Hepatocyte (in vitro differentiated cells): Measurements from ENCODE around the gene PUSL1. TPM values are rescaled to one million over a fixed set of nuclear protein-coding genes. Genes with fewer than 3 reads are reported as not detected.

Experiments
- DNase-seq: peaks from one replicate; pipeline ENCODE4 v3.0.0-alpha.2; 2016; ENCODE audit warnings: low spot score
- H2AFZ ChIP-seq: fragments of 200-600 bp; sonication (generic); 2 replicates; pipeline ENCODE4 v1.6.0; 2016; ENCODE audit warnings: antibody characterized with exemption, mild to moderate bottlenecking
- H3K27ac ChIP-seq: fragments of 200-600 bp; sonication (generic); 2 replicates; pipeline ENCODE4 v1.5.1; 2016; ENCODE audit warnings: mild to moderate bottlenecking
- H3K27me3 ChIP-seq: fragments of 200-600 bp; sonication (generic); 2 replicates; pipeline ENCODE4 v1.6.1; 2016
- H3K36me3 ChIP-seq: fragments of 200-600 bp; sonication (generic); replicated peaks from 2 replicates; pipeline ENCODE4 v1.5.1; 2016; ENCODE audit warnings: low read depth; ENCODE audit not compliant: insufficient read depth
- H3K4me1 ChIP-seq: fragments of 200-600 bp; sonication (generic); 2 replicates; pipeline ENCODE4 v1.5.1; 2016; ENCODE audit warnings: mild to moderate bottlenecking, moderate library complexity; ENCODE audit not compliant: insufficient read depth
- H3K4me2 ChIP-seq: fragments of 200-600 bp; sonication (generic); 2 replicates; pipeline ENCODE4 v1.6.0; 2016
- H3K4me3 ChIP-seq: fragments of 200-600 bp; sonication (generic); 2 replicates; pipeline ENCODE4 v1.5.1; 2016; ENCODE audit warnings: mild to moderate bottlenecking
- H3K79me2 ChIP-seq: fragments of 200-600 bp; sonication (generic); 2 replicates; pipeline ENCODE4 v1.6.0; 2017; ENCODE audit warnings: mild to moderate bottlenecking
- H3K9me2 ChIP-seq: fragments of 200-600 bp; sonication (generic); replicated peaks from 2 replicates; pipeline ENCODE4 v1.6.0; 2017; ENCODE audit warnings: mild to moderate bottlenecking; ENCODE audit not compliant: insufficient read depth
- H3K9me3 ChIP-seq: fragments of 200-600 bp; sonication (generic); 2 replicates; pipeline ENCODE4 v1.5.1; 2016; ENCODE audit warnings: low read depth, mild to moderate bottlenecking
- H4K20me1 ChIP-seq: fragments of 200-600 bp; sonication (generic); 2 replicates; pipeline ENCODE4 v1.6.0; 2016; ENCODE audit warnings: mild to moderate bottlenecking; ENCODE audit not compliant: insufficient read depth, poor library complexity, severe bottlenecking
- CTCF ChIP-seq: fragments of 200-600 bp; sonication (generic); IDR thresholded peaks from 2 replicates; pipeline ENCODE4 v1.5.1; 2016; ENCODE audit warnings: antibody characterized with exemption, mild to moderate bottlenecking; ENCODE audit not compliant: poor library complexity
- EZH2 ChIP-seq: fragments of 200-600 bp; sonication (generic); IDR thresholded peaks from 2 replicates; pipeline ENCODE4 v1.6.1; 2016; ENCODE audit warnings: antibody characterized with exemption, mild to moderate bottlenecking, borderline replicate concordance
- EZH2phosphoT487 ChIP-seq: fragments of 200-600 bp; sonication (generic); IDR thresholded peaks from one replicate; pipeline ENCODE4 v1.6.1; 2018; ENCODE audit warnings: antibody characterized with exemption, mild to moderate bottlenecking, low read depth, moderate library complexity; ENCODE audit not compliant: unreplicated experiment, severe bottlenecking
- WGBS: methylation state at CpG from one replicate; pipeline ENCODE4 v1.1.6; 2016; ENCODE audit warnings: low lambda C conversion rate; ENCODE audit errors: missing lambda C conversion rate; 5-methylcytosine and 5-hydroxymethylcytosine counted together
- polyA plus RNA-seq: library from polyadenylated mRNA; unstranded; fragments of >200 nt; fragmentation: Nextera tagmentation; extraction: Ambion mirVana; gene quantifications from 2 replicates; pipeline ENCODE4 v1.2.1, GENCODE V29; 2016
- total RNA-seq: library from RNA; depleted of rRNA; stranded (reverse); fragments of >200 nt; gene quantifications from 2 replicates; pipeline ENCODE4 v1.2.3, GENCODE V29; 2014

The PUSL1 gene
- total and polyA plus RNA-seq, 2 experiments from 2014 or later = 27.7 to 37.2 TPM

- Histone ChIP-seq H3K4me2 (peak overlapping the region; percentile 91), H3K4me3 (no peak overlapping the region), H3K27ac (no peak overlapping the region), H3K4me1 (peaks cover 30% of the 10 kb centered on the region), H3K9me2 (no peaks in the 10 kb centered on the region), H4K20me1 (peaks cover 12% of the 10 kb centered on the region), H3K27me3 (no peaks in the 10 kb centered on the region), H3K79me2 (peaks cover 42% of the 10 kb centered on the region), H2AFZ (no peak overlapping the region), H3K36me3 (no peaks in the 10 kb centered on the region), H3K9me3 (no peaks in the 10 kb centered on the region)
- no peak for DNase-seq
- 78% methylated on average over 3 of the region's 3 CpGs for WGBS
- TF ChIP-seq CTCF (no peak), EZH2phosphoT487 (no peak), EZH2 (no peak)
These were observed 1.6 kb downstream of the PUSL1 start for GRCh38 chr1:1310109-1310385.

- Histone ChIP-seq H3K9me2 (no peaks in the 10 kb centered on the region), H2AFZ (no peak overlapping the region), H3K27me3 (no peaks in the 10 kb centered on the region), H3K9me3 (no peaks in the 10 kb centered on the region), H4K20me1 (peaks cover 7% of the 10 kb centered on the region), H3K79me2 (peaks cover 39% of the 10 kb centered on the region), H3K27ac (no peak overlapping the region), H3K36me3 (no peaks in the 10 kb centered on the region), H3K4me3 (no peak overlapping the region), H3K4me2 (peak overlapping the region; percentile 91), H3K4me1 (peaks cover 24% of the 10 kb centered on the region)
- no peak for DNase-seq
- no peak for TF ChIP-seq CTCF
- TF ChIP-seq EZH2phosphoT487 = no peak
- TF ChIP-seq EZH2 = no peak
- WGBS = 87% methylated on average over 17 of the region's 21 CpGs
These were observed 2.2 kb downstream of the PUSL1 start for GRCh38 chr1:1310476-1311053.

- Histone ChIP-seq H3K4me2 (no peak overlapping the region), H3K27me3 (no peaks in the 10 kb centered on the region), H2AFZ (no peak overlapping the region), H3K27ac (no peak overlapping the region), H3K36me3 (no peaks in the 10 kb centered on the region), H3K79me2 (peaks cover 37% of the 10 kb centered on the region), H3K4me1 (peaks cover 16% of the 10 kb centered on the region), H3K9me3 (no peaks in the 10 kb centered on the region), H3K9me2 (no peaks in the 10 kb centered on the region), H4K20me1 (peaks cover 4% of the 10 kb centered on the region), H3K4me3 (no peak overlapping the region)
- WGBS = 93% methylated on average over 21 of the region's 22 CpGs
- TF ChIP-seq EZH2phosphoT487 = no peak
- TF ChIP-seq CTCF = no peak
- TF ChIP-seq EZH2 = no peak
- no peak for DNase-seq
These were observed 3.0 kb downstream of the PUSL1 start for GRCh38 chr1:1311107-1312104.
